Lung (tissue), 12 donors: ENCODE results near the gene TMEM259. TPM values are rescaled to one million over a fixed set of nuclear protein-coding genes. Genes with fewer than 3 reads are reported as not detected.

Experiments used
- ATAC-seq: fragments of 200-7000 bp; cut with Tn5 transposase; one replicate; pipeline ENCODE4 v1.9.1; 2020; ENCODE audit warnings: moderate number of reproducible peaks; ENCODE audit not compliant: insufficient read depth, low FRiP score
- DNase-seq, 3 donors: peaks; one replicate each; pipeline ENCODE4 v3.0.0-alpha.2; 2013 to 2017
- H3K27ac ChIP-seq, 2 donors: one replicate each; pipeline ENCODE4 v1.5.1; 2013; ENCODE audit warnings: mild to moderate bottlenecking in 2 of 2, moderate library complexity in 2 of 2, control low read depth in 1 of 2, inconsistent platforms in 1 of 2, low read depth in 1 of 2, low read length in 1 of 2
- H3K27me3 ChIP-seq, 3 donors: one replicate each; pipeline ENCODE4 v1.5.1; 2013; ENCODE audit warnings: low read length in 2 of 3; ENCODE audit not compliant: control insufficient read depth in 3 of 3, insufficient read depth in 3 of 3
- H3K36me3 ChIP-seq, 4 donors: one replicate each; pipeline ENCODE4 v1.5.1; 2013; ENCODE audit warnings: low read length in 4 of 4, mild to moderate bottlenecking in 1 of 4, moderate library complexity in 1 of 4; ENCODE audit not compliant: control insufficient read depth in 4 of 4, insufficient read depth in 4 of 4
- H3K4me1 ChIP-seq, 5 donors: one replicate each; pipeline ENCODE4 v1.5.1; 2013; ENCODE audit warnings: low read length in 5 of 5, mild to moderate bottlenecking in 2 of 5, moderate library complexity in 1 of 5; ENCODE audit not compliant: control insufficient read depth in 5 of 5, insufficient read depth in 5 of 5
- H3K4me3 ChIP-seq: one replicate; pipeline ENCODE4 v1.5.1; 2013; ENCODE audit warnings: mild to moderate bottlenecking, control low read depth, moderate library complexity
- H3K9ac ChIP-seq, 2 donors: one replicate each; pipeline ENCODE4 v1.5.1; 2013; ENCODE audit warnings: low read length in 2 of 2, control low read depth in 1 of 2; ENCODE audit not compliant: insufficient read depth in 1 of 2
- H3K9me3 ChIP-seq, 4 donors: one replicate each; pipeline ENCODE4 v1.5.1; 2013; ENCODE audit warnings: low read length in 3 of 4, mild to moderate bottlenecking in 1 of 4, moderate library complexity in 1 of 4; ENCODE audit not compliant: control insufficient read depth in 4 of 4, insufficient read depth in 3 of 4
- WGBS, 2 donors: extraction: QIAGEN DNeasy Blood & Tissue Kit; methylation state at CpG; one replicate each; pipeline ENCODE4 v1.1.7; 2013; 5-methylcytosine and 5-hydroxymethylcytosine counted together
- polyA plus RNA-seq, 2 donors: library from polyadenylated mRNA; stranded (reverse); fragments of 200-250 nt; gene quantifications; one replicate each; pipeline ENCODE4 v1.2.1, GENCODE V29; 2013
- total RNA-seq, 2 donors: library from RNA; depleted of rRNA in 1 of 2; stranded (reverse); fragments of >200 nt in 1 of 2; gene quantifications; one replicate each; pipeline ENCODE4 v1.2.1, GENCODE V29; 2014 to 2021
- TF ChIP-seq, protein P1 (sequence below): IDR thresholded peaks from 2 replicates; pipeline ENCODE4 v1.5.1; 2012; ENCODE audit warnings: mild to moderate bottlenecking; ENCODE audit errors: control extremely low read depth, extremely low read depth
- donor health status: control.
- donor health status: control.
- donor health status: Bipolar disorder and iron deficiency.
- donor health status: healthy.
- donor health status: DM: yes; HTN: yes; CAD: no.

Gene TMEM259
- total and polyA plus RNA-seq, 4 donors, result 61.1 to 262 (median 195) TPM

GRCh38 chr19:1018393-1018792, 2.5 kb downstream of the TMEM259 start:
- TF ChIP-seq, protein P1, sequence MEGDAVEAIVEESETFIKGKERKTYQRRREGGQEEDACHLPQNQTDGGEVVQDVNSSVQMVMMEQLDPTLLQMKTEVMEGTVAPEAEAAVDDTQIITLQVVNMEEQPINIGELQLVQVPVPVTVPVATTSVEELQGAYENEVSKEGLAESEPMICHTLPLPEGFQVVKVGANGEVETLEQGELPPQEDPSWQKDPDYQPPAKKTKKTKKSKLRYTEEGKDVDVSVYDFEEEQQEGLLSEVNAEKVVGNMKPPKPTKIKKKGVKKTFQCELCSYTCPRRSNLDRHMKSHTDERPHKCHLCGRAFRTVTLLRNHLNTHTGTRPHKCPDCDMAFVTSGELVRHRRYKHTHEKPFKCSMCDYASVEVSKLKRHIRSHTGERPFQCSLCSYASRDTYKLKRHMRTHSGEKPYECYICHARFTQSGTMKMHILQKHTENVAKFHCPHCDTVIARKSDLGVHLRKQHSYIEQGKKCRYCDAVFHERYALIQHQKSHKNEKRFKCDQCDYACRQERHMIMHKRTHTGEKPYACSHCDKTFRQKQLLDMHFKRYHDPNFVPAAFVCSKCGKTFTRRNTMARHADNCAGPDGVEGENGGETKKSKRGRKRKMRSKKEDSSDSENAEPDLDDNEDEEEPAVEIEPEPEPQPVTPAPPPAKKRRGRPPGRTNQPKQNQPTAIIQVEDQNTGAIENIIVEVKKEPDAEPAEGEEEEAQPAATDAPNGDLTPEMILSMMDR, result no peak
- Histone ChIP-seq H3K9ac (no peak overlapping the region), H3K9me3 (no peaks in the 10 kb centered on the region), H3K36me3 (peaks cover 0 to 25% (median 2%) of the 10 kb centered on the region in 4 donors), H3K4me1 (peaks cover 6 to 46% (median 7%) of the 10 kb centered on the region in 5 donors), H3K4me3 (no peak overlapping the region), H3K27me3 (no peaks in the 10 kb centered on the region), H3K27ac (no peak overlapping the region)
- DNase-seq (no peak), ATAC-seq (no peak)
- 73 to 81% methylated on average over 5 of the region's 5 CpGs for WGBS, 2 donors

- H3K4me1 ChIP-seq, result peaks cover 6 to 46% (median 7%) of the 10 kb centered on the region in 5 donors
- no peak overlapping the region for H3K4me3 ChIP-seq
- no peak for DNase-seq
- no peaks in the 10 kb centered on the region for H3K9me3 ChIP-seq
- TF ChIP-seq, protein P1, result no peak
- H3K36me3 ChIP-seq, result peaks cover 0 to 30% (median 6%) of the 10 kb centered on the region in 4 donors
- H3K9ac ChIP-seq, result no peak overlapping the region
- no peaks in the 10 kb centered on the region for H3K27me3 ChIP-seq
- 85 to 91% methylated on average over 9 of the region's 9 CpGs for WGBS, 2 donors
- no peak overlapping the region for H3K27ac ChIP-seq
- ATAC-seq, result no peak
These were observed 3.0 kb downstream of the TMEM259 start for GRCh38 chr19:1017906-1018305.

DNA sequence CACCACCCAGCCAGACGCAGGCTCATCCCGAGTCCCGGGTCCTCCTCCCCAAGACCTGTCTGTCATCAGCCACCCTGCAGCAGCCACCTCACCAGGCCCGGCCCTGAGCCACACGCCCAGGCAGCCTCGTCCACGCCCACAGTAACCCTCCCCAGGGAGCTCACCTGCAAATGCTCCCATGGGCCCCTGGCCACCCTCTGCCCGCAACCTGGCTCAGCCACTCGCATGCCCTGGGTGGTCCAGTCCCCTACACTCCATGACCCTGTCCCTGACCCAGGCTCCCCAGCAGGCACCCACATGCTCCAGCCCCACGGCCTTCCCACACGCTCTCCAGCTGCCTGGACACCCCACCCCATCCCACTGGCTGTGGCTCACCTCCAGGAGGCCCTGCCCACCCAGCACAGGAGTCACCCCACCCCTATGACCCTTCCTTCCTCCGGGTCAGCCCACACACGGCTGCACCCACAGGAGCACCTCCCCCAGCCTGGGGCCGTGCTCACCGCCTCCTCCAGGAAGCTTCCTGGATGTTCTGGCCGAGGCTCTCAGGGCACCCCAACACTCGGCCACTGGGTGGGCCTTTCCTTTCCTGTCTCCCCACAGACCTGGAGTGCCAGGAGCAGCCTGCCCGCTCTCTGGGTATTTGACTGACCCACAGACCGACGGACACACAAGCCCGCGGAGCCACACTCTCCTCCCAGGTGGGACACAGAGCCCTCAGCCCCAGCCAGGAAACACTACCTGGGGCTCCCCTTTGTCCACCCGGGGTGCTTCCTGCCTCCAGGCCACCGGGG, 3.6 kb downstream of the TMEM259 start:
- Histone ChIP-seq H3K36me3 (peaks cover 0 to 36% (median 6%) of the 10 kb centered on the region in 4 donors), H3K27ac (peak overlapping the region in 1 of 2 donors; percentile 55), H3K9ac (no peak overlapping the region), H3K27me3 (no peaks in the 10 kb centered on the region), H3K4me1 (peaks cover 6 to 46% (median 7%) of the 10 kb centered on the region in 5 donors), H3K4me3 (no peak overlapping the region), H3K9me3 (no peaks in the 10 kb centered on the region)
- TF ChIP-seq, protein P1, result no peak
- WGBS, 2 donors, result 61 to 70% methylated on average over 24 of the region's 24 CpGs
- DNase-seq (no peak), ATAC-seq (no peak)
